Uterus (tissue), 2 donors: ENCODE results near the gene CDT1.

Experiments
- CTCF ChIP-seq, 4 experiments: fragments of 200-600 bp in 2 of 4; fragments of 450-650 bp in 2 of 4; sonication (generic) in 2 of 4; IDR thresholded peaks; one replicate each; pipeline ENCODE4 v1.5.1; 2016 to 2019; ENCODE audit warnings: antibody characterized with exemption in 4 of 4, mild to moderate bottlenecking in 2 of 4, moderate library complexity in 1 of 4
- POLR2A ChIP-seq, 2 donors: fragments of 450-650 bp; IDR thresholded peaks; one replicate each; pipeline ENCODE4 v1.6.1; 2016; ENCODE audit warnings: antibody characterized with exemption in 2 of 2, mild to moderate bottlenecking in 1 of 2, moderate library complexity in 1 of 2

GRCh38 chr16:88851616-88852015, 48.0 kb downstream of the CDT1 start:
- TF ChIP-seq CTCF (IDR thresholded peaks at IDR 0.05) (no peak), POLR2A (IDR thresholded peaks at IDR 0.05) (no peak)
